ENCODE results near the gene GTF3C6. TPM values are rescaled to one million over a fixed set of nuclear protein-coding genes. Genes with fewer than 3 reads are reported as not detected.
"Not testable (repeated sequence)": the region's sequence is repeated elsewhere in the genome, so short reads cannot be mapped to it uniquely, and the experiment has no call there.

The GTF3C6 gene
- total RNA-seq, 1 experiment from 2014 or later, result 157 TPM

DNA sequence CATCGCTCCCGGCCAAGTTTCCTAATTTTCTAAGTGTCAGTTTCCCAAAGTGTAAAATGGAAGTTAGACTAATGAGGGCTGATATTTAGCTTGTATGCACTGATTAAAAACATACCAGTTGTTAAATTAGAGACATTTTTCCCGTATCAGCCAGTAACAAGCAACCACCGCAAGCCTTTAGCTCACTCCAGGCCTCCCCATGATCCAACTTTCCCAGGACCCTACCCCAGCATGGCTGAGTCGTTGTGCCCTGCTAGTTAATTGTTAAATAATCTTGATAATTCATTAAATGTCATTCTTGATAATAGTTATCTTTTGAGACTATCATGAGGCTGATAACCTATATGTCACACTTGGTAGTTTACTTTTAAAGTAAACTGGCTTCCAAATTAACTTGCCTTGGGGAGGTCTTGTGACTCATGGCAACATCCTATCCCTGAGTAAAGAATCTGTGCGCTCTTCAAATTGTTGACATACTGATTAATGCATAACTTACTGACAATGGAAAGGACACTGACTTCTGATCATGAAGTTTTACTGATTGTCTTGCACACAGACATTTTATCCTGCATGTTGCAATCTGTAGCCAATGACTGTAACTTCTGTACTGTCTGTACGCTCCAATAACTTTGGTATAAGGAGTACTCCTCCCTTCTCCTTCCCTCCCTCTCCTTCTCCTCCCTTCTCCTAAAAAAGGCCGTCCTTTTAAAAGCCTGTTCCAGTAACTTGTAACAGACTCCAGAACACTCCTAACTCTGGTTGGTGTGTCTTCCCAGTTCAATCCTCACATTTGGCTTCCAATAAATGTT is 6.3 kb upstream of the GTF3C6 start:
- Histone ChIP-seq H3K4me3 (no peak overlapping the region), H3K4me1 (replicated peaks) (peaks cover 28% of the 10 kb centered on the region), H3K9me3 (replicated peaks) (no peaks in the 10 kb centered on the region), H3K27ac (peak overlapping the region; percentile 86), H3K27me3 (replicated peaks) (no peaks in the 10 kb centered on the region), H3K36me3 (no peaks in the 10 kb centered on the region)
- DNase-seq (ENCODE audit: low read depth in 1 of 2, low spot score in 2 of 2), result peak; percentile 50 to 79

DNA sequence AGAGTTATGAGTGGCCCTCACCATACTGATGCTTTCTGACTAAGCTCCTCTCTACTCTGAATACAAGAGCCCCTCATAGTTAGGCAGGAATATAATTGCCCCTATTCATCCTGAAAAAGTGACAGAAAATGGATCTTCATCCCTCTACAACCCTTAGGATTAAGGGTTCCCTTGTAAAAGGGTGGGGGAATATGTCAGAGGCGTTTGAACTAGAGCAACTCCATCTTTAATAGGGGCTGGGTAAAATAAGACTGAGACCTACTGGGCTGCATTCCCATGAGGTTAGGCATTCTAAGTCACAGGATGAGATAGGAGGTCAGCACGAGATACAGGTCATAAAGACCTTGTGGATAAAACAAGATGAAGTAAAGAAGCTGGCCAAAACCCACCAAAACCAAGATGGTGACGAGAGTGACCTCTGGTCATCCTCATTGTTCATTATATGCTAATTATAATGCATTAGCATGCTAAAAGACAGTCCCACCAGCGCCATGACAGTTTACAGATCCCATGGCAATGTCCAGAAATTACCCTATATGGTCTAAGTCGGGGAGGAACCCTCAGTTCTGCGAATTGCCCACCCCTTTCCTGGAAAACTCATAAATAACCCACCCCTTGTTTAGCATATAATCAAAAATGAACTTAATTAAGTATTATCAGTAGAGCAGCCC is 4.7 kb upstream of the GTF3C6 start:
- Histone ChIP-seq H3K27me3 (replicated peaks) (no peaks in the 10 kb centered on the region), H3K4me1 (replicated peaks) (peaks cover 36% of the 10 kb centered on the region), H3K9me3 (replicated peaks) (no peaks in the 10 kb centered on the region), H3K27ac (peak overlapping the region; percentile 86; the same call in 1 of the 2 replicates), H3K4me3 (no peak overlapping the region), H3K36me3 (no peaks in the 10 kb centered on the region)
- DNase-seq (ENCODE audit: low read depth in 1 of 2, low spot score in 2 of 2), result no peak

GRCh38 chr6:110960014-110960390 is 1.5 kb downstream of the GTF3C6 start:
- DNase-seq (ENCODE audit: low read depth in 1 of 2, low spot score in 2 of 2), result no peak
- H3K27me3 ChIP-seq (replicated peaks), result no peaks in the 10 kb centered on the region
- H3K9me3 ChIP-seq (replicated peaks), result no peaks in the 10 kb centered on the region
- peaks cover 51% of the 10 kb centered on the region for H3K36me3 ChIP-seq
- H3K27ac ChIP-seq, result no peak overlapping the region
- peaks cover 12% of the 10 kb centered on the region for H3K4me1 ChIP-seq (replicated peaks)
- no peak overlapping the region for H3K4me3 ChIP-seq

GRCh38 chr6:110962636-110963035 is 4.1 kb downstream of the GTF3C6 start:
- not testable (repeated sequence) for H3K27me3 ChIP-seq (replicated peaks); H3K4me3 ChIP-seq; H3K27ac ChIP-seq; DNase-seq (ENCODE audit: low read depth in 1 of 2, low spot score in 2 of 2); H3K9me3 ChIP-seq (replicated peaks)
- H3K36me3 ChIP-seq, result peaks cover 70% of the 10 kb centered on the region
- peaks cover 12% of the 10 kb centered on the region for H3K4me1 ChIP-seq (replicated peaks)

GRCh38 chr6:110965629-110966229 is 7.2 kb downstream of the GTF3C6 start:
- no peaks in the 10 kb centered on the region for H3K4me1 ChIP-seq (replicated peaks)
- H3K27me3 ChIP-seq (replicated peaks), result no peaks in the 10 kb centered on the region
- no peaks in the 10 kb centered on the region for H3K9me3 ChIP-seq (replicated peaks)
- H3K36me3 ChIP-seq, result peaks cover 68% of the 10 kb centered on the region
- H3K27ac ChIP-seq, result no peak overlapping the region
- DNase-seq (ENCODE audit: low read depth in 1 of 2, low spot score in 2 of 2), result no peak
- H3K4me3 ChIP-seq, result no peak overlapping the region

DNA sequence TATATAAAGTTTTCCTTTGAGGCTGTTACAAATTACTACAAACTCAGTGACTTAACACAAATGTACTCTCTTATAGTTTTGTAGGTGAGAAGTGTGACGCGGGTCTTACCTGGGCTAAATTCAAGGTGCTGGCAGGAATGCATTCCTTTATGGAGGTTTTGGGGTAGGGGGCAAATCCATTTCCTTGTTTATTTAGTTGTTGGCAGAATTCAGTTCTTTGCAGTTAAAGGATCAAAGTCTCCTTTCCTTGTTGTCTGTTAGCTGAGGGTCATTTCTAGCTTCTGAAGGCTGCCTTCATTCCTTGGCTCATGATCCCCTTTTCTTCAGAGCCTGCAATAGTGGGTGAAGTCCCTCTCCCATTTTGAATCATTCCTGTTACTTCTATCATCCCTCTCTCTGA is 10.2 kb downstream of the GTF3C6 start:
- H3K27ac ChIP-seq; H3K9me3 ChIP-seq (replicated peaks); H3K4me3 ChIP-seq; DNase-seq (ENCODE audit: low read depth in 1 of 2, low spot score in 2 of 2); H3K4me1 ChIP-seq (replicated peaks); H3K27me3 ChIP-seq (replicated peaks): not testable (repeated sequence)
- H3K36me3 ChIP-seq, result peaks cover 39% of the 10 kb centered on the region

- Histone ChIP-seq H3K36me3 (peaks cover 11% of the 10 kb centered on the region), H3K27ac (no peak overlapping the region), H3K27me3 (replicated peaks) (no peaks in the 10 kb centered on the region), H3K4me1 (replicated peaks) (no peaks in the 10 kb centered on the region), H3K4me3 (no peak overlapping the region), H3K9me3 (replicated peaks) (no peaks in the 10 kb centered on the region)
- no peak for DNase-seq (ENCODE audit: low read depth in 1 of 2, low spot score in 2 of 2)
Measured at GRCh38 chr6:110971468-110971867, 13.0 kb downstream of the GTF3C6 start.

GRCh38 chr6:110976575-110976974 is 18.1 kb downstream of the GTF3C6 start:
- DNase-seq (ENCODE audit: low read depth in 1 of 2, low spot score in 2 of 2), result no peak

DNA sequence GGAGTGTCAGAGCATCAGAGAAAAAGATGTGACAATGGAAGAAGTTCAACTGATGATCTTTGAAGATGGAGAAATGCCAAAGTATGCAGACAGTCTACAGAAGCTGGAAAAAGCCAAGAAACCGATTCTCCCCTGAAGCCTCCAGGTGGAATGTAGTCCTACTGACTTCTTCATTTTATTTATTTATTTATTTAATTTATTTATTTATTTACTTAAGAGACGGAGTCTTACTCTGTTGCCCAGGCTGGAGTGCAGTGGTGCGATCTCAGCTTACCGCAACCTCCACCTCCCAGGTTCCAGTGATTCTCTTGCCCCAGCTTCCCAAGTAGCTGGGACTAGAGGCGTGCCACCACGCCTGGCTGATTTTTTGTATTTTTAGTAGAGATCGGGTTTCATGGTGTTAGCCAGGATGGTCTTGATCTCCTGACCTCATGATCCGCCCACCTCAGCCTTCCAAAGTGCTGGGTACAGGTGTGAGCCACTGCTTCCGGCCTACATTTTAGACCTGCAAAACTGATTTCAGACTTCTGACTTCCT is 21.1 kb downstream of the GTF3C6 start:
- H3K27ac ChIP-seq, result no peak overlapping the region
- no peak overlapping the region for H3K4me3 ChIP-seq
- H3K4me1 ChIP-seq (replicated peaks), result 0 out of 2 replicates have a peak, but pooled peaks cover 7% of the 10 kb centered on the region
- no peaks in the 10 kb centered on the region for H3K27me3 ChIP-seq (replicated peaks)
- no peaks in the 10 kb centered on the region for H3K9me3 ChIP-seq (replicated peaks)
- H3K36me3 ChIP-seq, result peaks cover 10% of the 10 kb centered on the region; the same call in 1 of the 2 replicates
- DNase-seq (ENCODE audit: low read depth in 1 of 2, low spot score in 2 of 2), result no peak

More at GRCh38 chr6:110976575-110976974, 18.1 kb downstream of the GTF3C6 start:
- H3K4me3 ChIP-seq, result no peak overlapping the region
- 0 out of 2 replicates have a peak, but pooled peaks cover 4% of the 10 kb centered on the region for H3K4me1 ChIP-seq (replicated peaks)
- H3K9me3 ChIP-seq (replicated peaks), result no peaks in the 10 kb centered on the region
- no peak overlapping the region for H3K27ac ChIP-seq
- peaks cover 5% of the 10 kb centered on the region; the same call in 1 of the 2 replicates for H3K36me3 ChIP-seq
- no peaks in the 10 kb centered on the region for H3K27me3 ChIP-seq (replicated peaks)

DNA sequence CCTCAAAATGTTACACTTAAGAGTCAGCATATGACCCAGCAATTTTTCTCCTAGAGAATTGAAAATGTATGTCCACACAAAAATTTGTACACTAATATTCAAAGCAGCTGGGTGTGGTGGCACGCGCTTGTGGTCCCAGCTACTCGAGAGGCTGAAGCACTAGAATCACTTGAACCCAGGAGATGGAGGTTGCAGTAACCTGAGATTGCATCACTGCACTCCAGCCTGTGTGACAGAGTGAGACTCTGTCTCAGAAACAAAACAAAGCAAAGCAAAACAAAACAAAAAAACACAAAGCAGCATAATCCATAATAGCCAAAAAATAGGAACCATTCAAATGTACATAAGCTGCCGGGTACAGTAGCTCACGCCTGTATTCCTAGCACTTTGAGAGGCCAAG is 21.7 kb downstream of the GTF3C6 start:
- H3K4me1 ChIP-seq (replicated peaks), result 0 out of 2 replicates have a peak, but pooled peaks cover 7% of the 10 kb centered on the region
- H3K27ac ChIP-seq, result no peak overlapping the region
- DNase-seq (ENCODE audit: low read depth in 1 of 2, low spot score in 2 of 2), result no peak

GRCh38 chr6:110980648-110981047 is 22.1 kb downstream of the GTF3C6 start:
- peak overlapping the region; percentile 69; the same call in 1 of the 2 replicates for H3K4me3 ChIP-seq
- H3K36me3 ChIP-seq, result peaks cover 19% of the 10 kb centered on the region
- no peaks in the 10 kb centered on the region for H3K9me3 ChIP-seq (replicated peaks)

More for the DNA sequence above, 21.7 kb downstream of the GTF3C6 start:
- peaks cover 15% of the 10 kb centered on the region for H3K36me3 ChIP-seq
- H3K9me3 ChIP-seq (replicated peaks), result no peaks in the 10 kb centered on the region
- no peaks in the 10 kb centered on the region for H3K27me3 ChIP-seq (replicated peaks)
- no peak overlapping the region for H3K4me3 ChIP-seq

GRCh38 chr6:110981202-110981600 is 22.7 kb downstream of the GTF3C6 start:
- Histone ChIP-seq H3K4me3 (peak overlapping the region; percentile 69), H3K9me3 (replicated peaks) (no peaks in the 10 kb centered on the region), H3K36me3 (peaks cover 24% of the 10 kb centered on the region), H3K27ac (peak overlapping the region; percentile 94), H3K4me1 (replicated peaks) (0 out of 2 replicates have a peak, but pooled peaks cover 7% of the 10 kb centered on the region), H3K27me3 (replicated peaks) (no peaks in the 10 kb centered on the region)
- peak in 1 of 2 experiments; percentile 16 for DNase-seq (ENCODE audit: low read depth in 1 of 2, low spot score in 2 of 2)

More at GRCh38 chr6:110980648-110981047, 22.1 kb downstream of the GTF3C6 start:
- Histone ChIP-seq H3K27ac (no peak overlapping the region), H3K4me1 (replicated peaks) (0 out of 2 replicates have a peak, but pooled peaks cover 7% of the 10 kb centered on the region), H3K27me3 (replicated peaks) (no peaks in the 10 kb centered on the region)
- no peak for DNase-seq (ENCODE audit: low read depth in 1 of 2, low spot score in 2 of 2)

DNA sequence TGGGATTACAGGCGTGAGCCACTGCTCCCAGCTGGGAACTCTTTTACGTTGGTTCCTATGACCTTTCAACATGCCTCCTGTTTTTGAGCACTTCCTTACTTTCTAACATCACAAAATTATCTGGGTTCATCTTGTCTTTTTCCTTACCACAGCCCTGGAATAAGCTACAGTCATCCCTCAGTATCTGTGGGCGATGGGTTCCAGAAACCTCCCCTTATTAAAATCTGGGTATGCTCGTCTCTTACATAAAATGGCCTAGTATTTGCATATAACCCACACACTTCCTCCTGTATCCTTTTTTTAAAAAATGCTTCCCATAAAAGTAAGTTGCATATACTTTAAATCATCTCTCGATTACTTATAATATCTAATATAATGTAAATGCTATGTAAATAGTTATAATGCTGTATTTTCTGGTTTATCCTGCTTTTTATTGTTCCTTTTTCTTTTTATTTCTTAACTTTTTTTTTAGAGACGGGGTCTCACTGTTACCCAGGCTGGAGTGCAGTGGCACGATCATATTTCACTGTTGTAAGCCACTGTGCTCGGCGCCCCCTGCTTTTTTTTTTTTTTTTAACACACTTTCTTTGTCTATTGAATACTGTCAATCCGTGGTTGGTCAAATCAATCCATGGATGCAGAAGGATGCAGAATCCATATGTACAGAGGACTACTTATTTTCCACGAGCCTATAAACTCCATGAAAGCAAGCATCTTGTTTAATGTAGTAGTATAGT is 32.5 kb downstream of the GTF3C6 start:
- H3K36me3 ChIP-seq, result peaks cover 61% of the 10 kb centered on the region

More for the DNA sequence above, 32.5 kb downstream of the GTF3C6 start:
- Histone ChIP-seq H3K9me3 (replicated peaks) (no peaks in the 10 kb centered on the region), H3K27ac (no peak overlapping the region), H3K4me1 (replicated peaks) (no peaks in the 10 kb centered on the region), H3K27me3 (replicated peaks) (no peaks in the 10 kb centered on the region), H3K4me3 (no peak overlapping the region)
- DNase-seq (ENCODE audit: low read depth in 1 of 2, low spot score in 2 of 2), result no peak

All from SJSA1 (cell line).